Body of pancreas (tissue), 4 donors: ENCODE data around the gene PTPRN2.

ENCODE experiments used
- POLR2A ChIP-seq, 3 donors: fragments of 450-650 bp; IDR thresholded peaks; one replicate each; pipeline ENCODE4 v1.6.1; 2016; ENCODE audit warnings: antibody characterized with exemption in 3 of 3, mild to moderate bottlenecking in 2 of 3
- TF ChIP-seq, protein P1 (sequence below), 7 experiments: fragments of 450-650 bp in 4 of 7; fragments of 200-600 bp in 3 of 7; sonication (generic) in 3 of 7; IDR thresholded peaks; one replicate each; pipeline ENCODE4 v1.5.1; 2016 to 2019; ENCODE audit warnings: antibody characterized with exemption in 7 of 7

DNA sequence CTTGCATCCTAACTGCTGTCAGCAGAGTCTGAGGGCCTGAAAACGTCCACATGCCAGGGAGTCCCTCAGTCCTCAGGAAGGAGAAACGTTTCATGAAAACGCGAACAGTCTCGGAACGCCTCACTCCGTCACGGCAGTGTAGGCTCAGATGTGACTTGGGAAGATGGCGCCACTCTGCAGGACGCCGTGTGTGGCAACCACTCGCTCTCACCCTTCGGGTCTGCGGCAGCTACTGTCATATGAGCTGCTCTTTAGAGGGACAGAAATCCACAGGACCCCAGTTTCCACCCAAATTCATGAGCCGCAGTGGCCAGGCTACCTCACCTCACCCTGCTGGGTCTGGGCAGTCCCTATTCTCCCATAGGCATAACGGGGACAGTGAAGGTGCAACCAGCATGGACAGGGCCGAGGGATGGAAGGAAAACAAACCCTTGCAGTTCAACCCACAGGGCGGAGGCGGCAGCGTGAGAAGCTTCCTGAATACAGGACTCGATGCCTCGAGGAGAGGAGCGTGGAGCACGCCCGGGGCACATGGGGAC is 812.5 kb downstream of the PTPRN2 start:
- TF ChIP-seq, protein P1, sequence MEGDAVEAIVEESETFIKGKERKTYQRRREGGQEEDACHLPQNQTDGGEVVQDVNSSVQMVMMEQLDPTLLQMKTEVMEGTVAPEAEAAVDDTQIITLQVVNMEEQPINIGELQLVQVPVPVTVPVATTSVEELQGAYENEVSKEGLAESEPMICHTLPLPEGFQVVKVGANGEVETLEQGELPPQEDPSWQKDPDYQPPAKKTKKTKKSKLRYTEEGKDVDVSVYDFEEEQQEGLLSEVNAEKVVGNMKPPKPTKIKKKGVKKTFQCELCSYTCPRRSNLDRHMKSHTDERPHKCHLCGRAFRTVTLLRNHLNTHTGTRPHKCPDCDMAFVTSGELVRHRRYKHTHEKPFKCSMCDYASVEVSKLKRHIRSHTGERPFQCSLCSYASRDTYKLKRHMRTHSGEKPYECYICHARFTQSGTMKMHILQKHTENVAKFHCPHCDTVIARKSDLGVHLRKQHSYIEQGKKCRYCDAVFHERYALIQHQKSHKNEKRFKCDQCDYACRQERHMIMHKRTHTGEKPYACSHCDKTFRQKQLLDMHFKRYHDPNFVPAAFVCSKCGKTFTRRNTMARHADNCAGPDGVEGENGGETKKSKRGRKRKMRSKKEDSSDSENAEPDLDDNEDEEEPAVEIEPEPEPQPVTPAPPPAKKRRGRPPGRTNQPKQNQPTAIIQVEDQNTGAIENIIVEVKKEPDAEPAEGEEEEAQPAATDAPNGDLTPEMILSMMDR (IDR thresholded peaks at IDR 0.05): no peak
- TF ChIP-seq POLR2A (IDR thresholded peaks at IDR 0.05): no peak
